Tibial artery (tissue), 4 donors: ENCODE data around the gene SAMSN1.
"Not testable (repeated sequence)": the region's sequence is repeated elsewhere in the genome, so short reads cannot be mapped to it uniquely, and the experiment has no call there.

Experiments
- DNase-seq, 2 donors: peaks; one replicate each; pipeline ENCODE4 v3.0.0-alpha.2; 2019
- H3K27ac ChIP-seq, 2 donors: fragments of 200-600 bp; sonication (generic) in 1 of 2; 1 replicate in 1 of 2; 2 replicates in 1 of 2; pipeline ENCODE4 v1.5.1; 2018 to 2019; ENCODE audit warnings: mild to moderate bottlenecking in 1 of 2
- H3K27me3 ChIP-seq, 2 donors: fragments of 200-600 bp; sonication (generic) in 1 of 2; one replicate each; pipeline versions ENCODE4 v1.5.1 to v1.6.0; 2016 to 2019
- H3K36me3 ChIP-seq, 3 donors: fragments of 200-600 bp; sonication (generic) in 2 of 3; one replicate each; pipeline ENCODE4 v1.5.1; 2016 to 2019; ENCODE audit warnings: mild to moderate bottlenecking in 2 of 3
- H3K4me1 ChIP-seq, 4 donors: fragments of 200-600 bp; sonication (generic) in 2 of 4; 1 replicate in 3 of 4; 2 replicates in 1 of 4; pipeline ENCODE4 v1.5.1; 2016 to 2019
- H3K4me3 ChIP-seq, 2 donors: fragments of 200-600 bp; sonication (generic) in 1 of 2; 1 replicate in 1 of 2; 2 replicates in 1 of 2; pipeline ENCODE4 v1.5.1; 2018 to 2019; ENCODE audit warnings: mild to moderate bottlenecking in 2 of 2
- H3K9me3 ChIP-seq, 3 donors: fragments of 200-600 bp; sonication (generic) in 1 of 3; one replicate each; pipeline ENCODE4 v1.5.1; 2016 to 2019
- CTCF ChIP-seq, 2 experiments: fragments of 200-600 bp in 1 of 2; fragments of 450-650 bp in 1 of 2; IDR thresholded peaks; one replicate each; pipeline ENCODE4 v1.5.1; 2017 to 2019; ENCODE audit warnings: antibody characterized with exemption in 2 of 2, mild to moderate bottlenecking in 1 of 2, moderate library complexity in 1 of 2
- intact Hi-C: fragments of 100-400 bp; cut with DNase I; formaldehyde crosslinking; loops from one replicate; pipeline ENCODE4 v1.15.0; 2023; ENCODE audit warnings: low total_unique reads

Gene SAMSN1

DNA sequence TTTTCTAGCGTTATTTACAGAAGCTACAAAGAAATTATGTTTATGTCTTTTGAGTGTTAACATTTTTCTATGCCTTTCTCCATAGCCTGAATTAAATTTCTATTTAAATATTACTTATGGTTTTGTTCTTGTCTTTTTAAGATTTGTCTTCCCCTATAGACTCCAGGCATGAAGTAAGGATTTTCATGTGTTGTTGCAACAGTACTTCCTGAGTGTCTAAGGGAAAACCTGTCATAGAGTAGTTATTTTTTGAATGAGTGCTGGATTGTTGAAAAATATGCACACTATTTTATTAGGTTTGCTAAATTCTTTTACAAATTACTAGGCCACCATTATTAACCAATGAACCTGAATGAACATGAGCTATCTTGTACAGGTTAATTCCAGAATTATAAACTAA lies 27.1 kb downstream of the SAMSN1 start:
- Histone ChIP-seq H3K4me3 (no peak overlapping the region), H3K9me3 (no peaks in the 10 kb centered on the region), H3K4me1 (no peaks in the 10 kb centered on the region), H3K36me3 (no peaks in the 10 kb centered on the region), H3K27ac (no peak overlapping the region), H3K27me3 (no peaks in the 10 kb centered on the region)
- TF ChIP-seq CTCF (IDR thresholded peaks at IDR 0.05), result no peak
- intact Hi-C loops, result no loop called here
- no peak for DNase-seq

DNA sequence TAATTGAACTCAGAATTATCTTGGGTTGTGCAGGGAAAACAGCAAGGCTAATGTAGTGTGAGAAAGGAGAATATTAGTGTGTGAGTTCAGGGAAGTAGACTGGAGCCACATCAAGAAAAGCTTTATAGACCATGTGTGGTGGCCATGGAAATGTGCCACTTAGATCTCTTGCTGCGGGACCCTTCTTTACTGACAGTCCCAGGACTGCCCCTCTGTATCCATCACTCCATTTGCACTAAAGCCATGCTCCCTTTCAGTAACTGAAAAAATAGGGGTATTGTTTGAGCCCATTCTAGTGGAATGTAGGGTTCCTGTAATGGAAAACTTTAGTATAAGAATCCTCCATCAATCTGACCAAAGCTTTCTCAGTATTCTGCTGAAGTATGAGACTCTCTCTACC lies 32.3 kb downstream of the SAMSN1 start:
- Histone ChIP-seq H3K9me3 (no peaks in the 10 kb centered on the region), H3K27ac (no peak overlapping the region), H3K4me1 (no peaks in the 10 kb centered on the region), H3K27me3 (no peaks in the 10 kb centered on the region), H3K4me3 (no peak overlapping the region), H3K36me3 (no peaks in the 10 kb centered on the region)
- intact Hi-C loops, result no loop called here
- TF ChIP-seq CTCF (IDR thresholded peaks at IDR 0.05), result no peak
- DNase-seq, result no peak

DNA sequence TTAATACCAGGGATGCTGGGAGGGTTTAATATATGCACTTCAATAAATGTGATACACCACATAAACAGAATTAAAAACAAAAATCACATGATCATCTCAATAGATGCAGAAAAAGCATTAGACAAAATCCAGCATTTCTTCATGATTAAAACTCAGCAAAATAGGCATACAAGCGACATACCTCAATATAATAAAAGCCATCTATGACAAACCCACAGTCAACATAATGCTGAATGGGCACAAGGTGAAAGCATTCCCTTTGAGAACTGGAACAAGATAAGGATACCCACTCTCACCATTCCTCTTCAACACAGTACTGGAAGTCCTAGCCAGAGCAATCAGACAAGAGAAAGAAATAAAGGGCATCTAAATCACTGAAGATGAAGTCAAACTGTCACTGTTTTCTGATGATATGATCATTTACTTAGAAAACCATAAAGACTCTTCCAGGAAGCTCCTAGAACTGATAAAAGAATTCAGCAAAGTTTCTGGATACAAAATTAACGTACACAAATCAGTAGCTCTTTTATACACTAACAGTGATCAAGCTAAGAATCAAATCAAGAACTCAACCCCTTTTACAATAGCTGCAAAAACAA lies 39.2 kb downstream of the SAMSN1 start:
- H3K27ac ChIP-seq, H3K27me3 ChIP-seq, H3K9me3 ChIP-seq, H3K4me3 ChIP-seq, H3K4me1 ChIP-seq, H3K36me3 ChIP-seq, intact Hi-C loops, DNase-seq: not testable (repeated sequence)

DNA sequence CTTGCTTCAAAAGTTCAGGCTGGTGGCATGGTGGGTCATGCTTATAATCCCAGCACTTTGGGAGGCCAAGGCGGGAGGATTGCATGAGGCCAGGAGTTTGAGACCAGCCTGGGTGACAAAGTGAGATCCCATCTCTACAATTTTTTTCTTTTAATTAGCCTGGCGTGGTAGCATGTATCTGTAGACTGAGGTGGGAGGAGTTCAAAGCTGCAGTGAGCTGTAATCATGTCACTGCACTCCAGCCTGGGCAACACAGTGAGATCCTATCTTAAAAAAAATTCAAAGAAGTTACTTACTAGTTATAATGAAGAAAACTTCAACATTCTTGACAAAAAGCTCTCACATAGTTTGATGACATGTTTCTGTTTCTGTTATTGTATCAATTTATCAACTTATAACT lies 45.2 kb downstream of the SAMSN1 start:
- no peak for DNase-seq
- Histone ChIP-seq H3K9me3 (no peaks in the 10 kb centered on the region), H3K27me3 (no peaks in the 10 kb centered on the region), H3K4me1 (no peaks in the 10 kb centered on the region), H3K4me3 (no peak overlapping the region), H3K36me3 (no peaks in the 10 kb centered on the region), H3K27ac (no peak overlapping the region)
- TF ChIP-seq CTCF (IDR thresholded peaks at IDR 0.05), result no peak
- intact Hi-C loops, result no loop called here

DNA sequence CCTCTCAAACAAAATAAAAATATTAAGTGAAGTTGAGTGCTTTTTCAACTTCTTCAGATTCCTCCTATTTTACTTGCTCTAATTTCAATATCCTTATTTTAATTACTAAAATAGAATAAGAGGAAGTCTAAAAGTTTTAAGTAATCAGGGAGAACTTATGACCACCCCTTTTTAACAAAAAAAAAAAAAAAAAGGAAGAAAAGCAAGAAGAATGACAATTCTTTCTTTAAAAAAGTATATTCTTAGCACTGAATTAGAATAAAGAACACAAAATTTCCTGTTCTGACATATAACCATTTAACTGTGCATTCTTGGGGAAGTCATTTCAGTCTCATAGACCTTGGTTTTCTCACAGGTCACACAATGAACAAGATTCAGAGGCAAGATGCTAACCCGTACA lies 46.8 kb downstream of the SAMSN1 start:
- Histone ChIP-seq H3K9me3 (no peaks in the 10 kb centered on the region), H3K4me1 (no peaks in the 10 kb centered on the region), H3K4me3 (no peak overlapping the region), H3K36me3 (no peaks in the 10 kb centered on the region), H3K27ac (no peak overlapping the region), H3K27me3 (no peaks in the 10 kb centered on the region)
- intact Hi-C loops, result no loop called here
- no peak for TF ChIP-seq CTCF (IDR thresholded peaks at IDR 0.05)
- DNase-seq, result no peak

DNA sequence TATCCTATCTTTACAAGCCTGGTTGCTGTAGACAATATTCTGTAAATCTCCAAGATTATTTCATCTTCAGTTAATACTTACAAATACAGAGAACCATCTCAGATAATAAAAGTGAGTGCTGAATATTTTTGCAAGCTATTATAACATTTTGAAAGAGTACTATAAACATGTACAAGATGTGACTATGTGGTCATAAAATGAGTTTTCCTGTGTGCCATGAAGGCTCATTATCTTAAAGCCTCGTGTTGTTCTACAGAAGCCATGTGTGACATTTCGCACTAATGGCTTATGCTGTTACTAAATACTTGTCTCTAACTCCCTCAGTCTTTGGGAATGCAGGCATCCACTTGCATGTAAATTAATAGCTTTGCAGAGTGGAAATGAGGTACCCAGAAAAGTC lies 48.3 kb downstream of the SAMSN1 start:
- no peaks in the 10 kb centered on the region for H3K9me3 ChIP-seq
- no peak overlapping the region for H3K27ac ChIP-seq
- no peak for DNase-seq
- H3K4me1 ChIP-seq, result no peaks in the 10 kb centered on the region
- no peaks in the 10 kb centered on the region for H3K27me3 ChIP-seq
- H3K36me3 ChIP-seq, result no peaks in the 10 kb centered on the region
- no peak overlapping the region for H3K4me3 ChIP-seq
- intact Hi-C loops, result no loop called here
- TF ChIP-seq CTCF (IDR thresholded peaks at IDR 0.05), result no peak
